HCT116 (cell line): ENCODE data around the gene MRPL11. TPM values are rescaled to one million over a fixed set of nuclear protein-coding genes. Genes with fewer than 3 reads are reported as not detected.
A peak's percentile ranks its signal among the peaks of the same experiment; 100 is the strongest.

Experiments
- ATAC-seq: fragments of 200-7000 bp; cut with Tn5 transposase; 2 replicates; pipeline ENCODE4 v1.9.1; 2020; ENCODE audit warnings: mild to moderate bottlenecking, moderate library complexity
- BruUV-seq: library from RNA; stranded (reverse); fragments of 400-500 nt; replicated peaks from 2 replicates; lab custom pipeline; 2021; lab: Mats Ljungman, UMichigan
- CTCF ChIA-PET: fragments of 300-600 bp; sonication (Branson Sonifier 250); formaldehyde crosslinking; loops from one replicate; lab custom pipeline; 2021; ENCODE audit warnings: antibody characterized with exemption; lab: Charles Lee
- POLR2A ChIA-PET: fragments of 300-600, 350-600 bp; sonication (Branson Sonifier 250); formaldehyde crosslinking; loops from one replicate; lab custom pipeline; 2021; ENCODE audit warnings: antibody characterized with exemption; lab: Charles Lee
- RAD21 ChIA-PET, 2 experiments: fragments of 300-600 bp; sonication (Branson Sonifier 250); formaldehyde crosslinking; loops; one replicate each; lab custom pipeline; 2023; ENCODE audit warnings: low total read pairs in 2 of 2; ENCODE audit not compliant: uncharacterized antibody in 2 of 2, unreplicated experiment in 2 of 2, low non-redundant PET in 1 of 2; lab: Charles Lee
- DNase-seq: peaks from one replicate; pipeline ENCODE4 v3.0.0-alpha.2; 2010; ENCODE audit warnings: low read depth, low spot score
- H2AFZ ChIP-seq: fragments of 200-600 bp; shearing (Covaris generic), sonication (generic); 2 replicates; pipeline ENCODE4 v1.6.1; 2017; ENCODE audit warnings: low read depth, mixed run types, mixed read lengths, antibody characterized with exemption, low read length; ENCODE audit not compliant: poor library complexity, severe bottlenecking
- H3K27ac ChIP-seq: 2 replicates; pipeline ENCODE4 v1.5.1; 2012; ENCODE audit warnings: low read depth, low read length
- H3K27me3 ChIP-seq: fragments of 200-600 bp; sonication (generic); 2 replicates; pipeline ENCODE4 v1.6.1; 2016; ENCODE audit warnings: mixed run types, low read length, mixed read lengths; ENCODE audit not compliant: insufficient read depth
- H3K36me3 ChIP-seq, 2 experiments: fragments of 200-500 bp in 1 of 2; fragments of 200-600 bp in 1 of 2; sonication (Bioruptor generic) in 1 of 2; sonication (generic) in 1 of 2; 2 replicates each; pipeline versions ENCODE4 v1.5.1 to v1.6.1; 2014 to 2016; ENCODE audit warnings: low read length in 2 of 2, inconsistent platforms in 1 of 2, mixed read lengths in 1 of 2, mixed run types in 1 of 2; ENCODE audit not compliant: insufficient read depth in 2 of 2, control insufficient read depth in 1 of 2
- H3K4me1 ChIP-seq, 2 experiments: fragments of 200-600 bp in 1 of 2; sonication (generic) in 1 of 2; 2 replicates each; pipeline versions ENCODE4 v1.5.1 to v1.6.1; 2012 to 2017; ENCODE audit warnings: low read length in 2 of 2, inconsistent platforms in 1 of 2, mild to moderate bottlenecking in 1 of 2, mixed read lengths in 1 of 2, mixed run types in 1 of 2, moderate library complexity in 1 of 2; ENCODE audit not compliant: insufficient read depth in 2 of 2, control insufficient read depth in 1 of 2
- H3K4me2 ChIP-seq: fragments of 200-600 bp; sonication (generic); 2 replicates; pipeline ENCODE4 v1.6.1; 2017; ENCODE audit warnings: mixed run types, low read length, mixed read lengths
- H3K4me3 ChIP-seq, 2 experiments: fragments of 200-600 bp in 1 of 2; sonication (generic) in 1 of 2; replicated peaks in 1 of 2; 2 replicates each; pipeline ENCODE4 v1.5.1; 2011 to 2016; ENCODE audit warnings: low read length in 2 of 2, control low read depth in 1 of 2, low read depth in 1 of 2, mild to moderate bottlenecking in 1 of 2, mixed read lengths in 1 of 2, mixed run types in 1 of 2
- H3K79me2 ChIP-seq: fragments of 200-600 bp; sonication (generic); 2 replicates; pipeline ENCODE4 v1.6.1; 2017; ENCODE audit warnings: mild to moderate bottlenecking, mixed run types, low read length, moderate library complexity, mixed read lengths; ENCODE audit not compliant: insufficient read depth
- H3K9ac ChIP-seq: fragments of 200-600 bp; sonication (generic); 2 replicates; pipeline ENCODE4 v1.6.1; 2016; ENCODE audit warnings: low read length, mixed read lengths
- H3K9me2 ChIP-seq: fragments of 200-600 bp; sonication (generic), shearing (Covaris generic); 2 replicates; pipeline ENCODE4 v1.6.1; 2017; ENCODE audit warnings: mixed run types, mild to moderate bottlenecking, moderate library complexity; ENCODE audit not compliant: insufficient read depth
- H3K9me3 ChIP-seq, 2 experiments: fragments of 200-500 bp in 1 of 2; fragments of 200-600 bp in 1 of 2; sonication (Bioruptor generic) in 1 of 2; sonication (generic) in 1 of 2; 2 replicates each; pipeline ENCODE4 v1.6.1; 2014 to 2017; ENCODE audit warnings: low read length in 2 of 2, mixed read lengths in 2 of 2, inconsistent platforms in 1 of 2, low read depth in 1 of 2, mild to moderate bottlenecking in 1 of 2, mixed run types in 1 of 2, moderate library complexity in 1 of 2; ENCODE audit not compliant: control insufficient read depth in 1 of 2, insufficient read depth in 1 of 2
- H4K20me1 ChIP-seq: fragments of 200-600 bp; sonication (generic), shearing (Covaris generic); 2 replicates; pipeline ENCODE4 v1.6.1; 2017; ENCODE audit warnings: mixed run types, mild to moderate bottlenecking, moderate library complexity; ENCODE audit not compliant: insufficient read depth
- ATF3 ChIP-seq: IDR thresholded peaks from 2 replicates; pipeline ENCODE4 v1.6.1; 2012
- CBX3 ChIP-seq: IDR thresholded peaks from 2 replicates; pipeline ENCODE4 v1.6.1; 2012; ENCODE audit warnings: low read depth
- CEBPB ChIP-seq: IDR thresholded peaks from 2 replicates; pipeline ENCODE4 v1.6.1; 2012; ENCODE audit warnings: low read depth
- CTCF ChIP-seq, 3 experiments: fragments of 200-600 bp in 1 of 3; sonication (generic) in 1 of 3; IDR thresholded peaks in 2 of 3; conservative IDR thresholded peaks in 1 of 3; 2 replicates each; pipeline ENCODE4 v1.5.1; 2012 to 2017; ENCODE audit warnings: low read depth in 2 of 3, low read length in 2 of 3, antibody characterized with exemption in 1 of 3, borderline replicate concordance in 1 of 3, control low read depth in 1 of 3, mild to moderate bottlenecking in 1 of 3, mixed read lengths in 1 of 3, mixed run types in 1 of 3, moderate library complexity in 1 of 3; ENCODE audit not compliant: insufficient read depth in 1 of 3
- EZH2phosphoT487 ChIP-seq: fragments of 200-600 bp; IDR thresholded peaks from 2 replicates; pipeline ENCODE4 v1.6.1; 2018; ENCODE audit warnings: antibody characterized with exemption, borderline replicate concordance
- FOSL1 ChIP-seq: IDR thresholded peaks from 2 replicates; pipeline ENCODE4 v1.6.1; 2012; ENCODE audit warnings: low read depth
- RAD21 ChIP-seq: IDR thresholded peaks from 2 replicates; pipeline ENCODE4 v1.6.1; 2012; ENCODE audit warnings: low read depth, mild to moderate bottlenecking
- SP1 ChIP-seq: IDR thresholded peaks from 2 replicates; pipeline ENCODE4 v1.6.1; 2012; ENCODE audit warnings: low read depth
- YY1 ChIP-seq: IDR thresholded peaks from 2 replicates; pipeline ENCODE4 v1.6.1; 2011; ENCODE audit warnings: low read length, low read depth, moderate library complexity, mild to moderate bottlenecking; ENCODE audit not compliant: insufficient replicate concordance; ENCODE audit errors: extremely low read depth
- intact Hi-C: fragments of 100-400 bp; cut with micrococcal nuclease; formaldehyde crosslinking; loops from 2 replicates; pipeline ENCODE4 v1.10.0; 2022
- total RNA-seq: library from RNA; stranded (reverse); gene quantifications from one replicate; pipeline ENCODE4 v1.2.1, GENCODE V29; 2021; ENCODE audit not compliant: unreplicated experiment

Gene MRPL11
- total RNA-seq, 1 experiment from 2014 or later = 126 TPM

- H3K4me2 ChIP-seq = no peak overlapping the region
- H3K27ac ChIP-seq = no peak overlapping the region
- RAD21 ChIA-PET = interaction anchor here in 1 of 2 experiments (0.7 to 0.8 kb wide), 4 partner anchors 12 to 455 kb away, joined by 3 to 5 read pairs (median 4); no protein-coding TSS in a partner anchor
- no peaks in the 10 kb centered on the region; a peak in 1 of 4 replicates for H3K4me1 ChIP-seq
- POLR2A ChIA-PET = interaction anchor here (0.7 kb wide), 1 partner anchor 44 kb away, joined by 4 read pairs; no protein-coding TSS in a partner anchor
- intact Hi-C loops = loop anchor here (1.0 to 10.0 kb wide), 4 partner anchors 22 to 405 kb away; partner anchors contain the start of gene RBM4B
- no peak overlapping the region for H3K4me3 ChIP-seq
- H3K9me2 ChIP-seq = no peaks in the 10 kb centered on the region
- ATAC-seq (peak; percentile 96), DNase-seq (peak; percentile 44)
- no peak overlapping the region for H2AFZ ChIP-seq
- TF ChIP-seq RAD21 (peak; percentile 91), CTCF (IDR thresholded peaks at IDR 0.05 in 2 of 3, conservative IDR thresholded peaks at IDR 0.05 in 1 of 3; ENCODE audit: borderline replicate concordance in 1 of 3, insufficient read depth in 1 of 3, low read depth in 2 of 3, low read length in 2 of 3) (peak; percentile 89 to 98 (median 95)), FOSL1 (no peak), CEBPB (no peak)
- no peaks in the 10 kb centered on the region for H3K9me3 ChIP-seq
- H3K9ac ChIP-seq = no peak overlapping the region
- H4K20me1 ChIP-seq = no peaks in the 10 kb centered on the region
- BruUV-seq = no TSS peak
- H3K79me2 ChIP-seq = no peaks in the 10 kb centered on the region
- H3K27me3 ChIP-seq = no peaks in the 10 kb centered on the region
- CTCF ChIA-PET = interaction anchor here (0.7 to 1.8 kb wide), 10 partner anchors 9 to 248 kb away, joined by 3 to 14 read pairs (median 5); partner anchors contain the start of gene MRPL11
- peaks cover 4% of the 10 kb centered on the region in 2 experiments; a peak in 3 of 4 replicates for H3K36me3 ChIP-seq
These were observed 8.6 kb downstream of the MRPL11 start for GRCh38 chr11:66429983-66430602.

GRCh38 chr11:66428933-66429332 lies 9.7 kb downstream of the MRPL11 start:
- peaks cover 9% of the 10 kb centered on the region; the same call in 1 of the 2 replicates for H3K27me3 ChIP-seq
- intact Hi-C loops = no loop called here
- H4K20me1 ChIP-seq = no peaks in the 10 kb centered on the region
- no peak overlapping the region for H3K4me3 ChIP-seq
- no TSS peak for BruUV-seq
- ChIA-PET POLR2A (no interaction called here), RAD21 (no interaction called here)
- H3K9me3 ChIP-seq = no peaks in the 10 kb centered on the region
- H3K9me2 ChIP-seq = no peaks in the 10 kb centered on the region
- H3K36me3 ChIP-seq = no peaks in the 10 kb centered on the region
- H3K27ac ChIP-seq = no peak overlapping the region
- no peak for DNase-seq
- TF ChIP-seq YY1 (no peak), ATF3 (no peak), EZH2phosphoT487 (no peak), CBX3 (no peak), RAD21 (no peak), SP1 (no peak)
- TF ChIP-seq, all 23 proteins: peak for 0
- Histone ChIP-seq H3K4me1 (no peaks in the 10 kb centered on the region; a peak in 1 of 4 replicates), H3K79me2 (no peaks in the 10 kb centered on the region), H2AFZ (no peak overlapping the region), H3K9ac (no peak overlapping the region), H3K4me2 (no peak overlapping the region)
- CTCF ChIA-PET = interaction anchor here (0.7 to 1.8 kb wide), 6 partner anchors 11 to 117 kb away, joined by 3 to 5 read pairs (median 4); no protein-coding TSS in a partner anchor
- no peak for ATAC-seq
